SU-DHL-6 (cell line): ENCODE data around the gene ABL2.

Experiments used
- EZH2phosphoT487 ChIP-seq: fragments of 200-600 bp; sonication (generic), shearing (Covaris generic); conservative IDR thresholded peaks from 2 replicates; pipeline ENCODE4 v1.6.1; 2018; ENCODE audit warnings: mild to moderate bottlenecking, antibody characterized with exemption, low read length, moderate library complexity, mixed read lengths
- TF ChIP-seq, protein P1 (sequence below): fragments of 200-600 bp; sonication (generic); IDR thresholded peaks from one replicate; pipeline ENCODE4 v1.5.1; 2017; ENCODE audit warnings: antibody characterized with exemption, mild to moderate bottlenecking, low read length, moderate library complexity; ENCODE audit not compliant: insufficient read depth, poor library complexity, severe bottlenecking

DNA sequence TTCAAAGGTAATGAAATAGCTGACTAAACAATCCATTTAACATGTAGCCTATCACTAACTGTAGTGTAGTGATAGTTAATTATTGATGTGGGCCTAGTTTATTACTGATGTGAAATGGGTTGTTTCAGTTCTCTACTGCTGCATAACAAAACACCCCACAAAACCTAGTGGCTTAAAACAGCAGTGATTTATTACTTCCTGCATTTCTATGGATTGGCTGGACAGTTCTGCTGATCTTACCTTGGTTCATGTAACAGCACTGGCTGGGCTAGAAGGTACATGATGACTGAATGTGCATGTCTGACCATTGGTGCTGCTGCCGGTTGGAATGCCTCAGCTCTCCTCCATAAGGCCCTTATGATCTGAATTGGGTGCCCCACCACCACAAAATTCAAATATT is 5.4 kb upstream of the ABL2 start:
- TF ChIP-seq, protein P1, sequence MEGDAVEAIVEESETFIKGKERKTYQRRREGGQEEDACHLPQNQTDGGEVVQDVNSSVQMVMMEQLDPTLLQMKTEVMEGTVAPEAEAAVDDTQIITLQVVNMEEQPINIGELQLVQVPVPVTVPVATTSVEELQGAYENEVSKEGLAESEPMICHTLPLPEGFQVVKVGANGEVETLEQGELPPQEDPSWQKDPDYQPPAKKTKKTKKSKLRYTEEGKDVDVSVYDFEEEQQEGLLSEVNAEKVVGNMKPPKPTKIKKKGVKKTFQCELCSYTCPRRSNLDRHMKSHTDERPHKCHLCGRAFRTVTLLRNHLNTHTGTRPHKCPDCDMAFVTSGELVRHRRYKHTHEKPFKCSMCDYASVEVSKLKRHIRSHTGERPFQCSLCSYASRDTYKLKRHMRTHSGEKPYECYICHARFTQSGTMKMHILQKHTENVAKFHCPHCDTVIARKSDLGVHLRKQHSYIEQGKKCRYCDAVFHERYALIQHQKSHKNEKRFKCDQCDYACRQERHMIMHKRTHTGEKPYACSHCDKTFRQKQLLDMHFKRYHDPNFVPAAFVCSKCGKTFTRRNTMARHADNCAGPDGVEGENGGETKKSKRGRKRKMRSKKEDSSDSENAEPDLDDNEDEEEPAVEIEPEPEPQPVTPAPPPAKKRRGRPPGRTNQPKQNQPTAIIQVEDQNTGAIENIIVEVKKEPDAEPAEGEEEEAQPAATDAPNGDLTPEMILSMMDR: no peak
- TF ChIP-seq EZH2phosphoT487: no peak
